OCI-LY1 (cell line): ENCODE results near the gene EVA1C.
A peak's percentile ranks its signal among the peaks of the same experiment; 100 is the strongest.

Source experiments
- H2AFZ ChIP-seq: fragments of 200-600 bp; sonication (generic), shearing (Covaris generic); 2 replicates; pipeline ENCODE4 v1.6.0; 2014; ENCODE audit warnings: antibody characterized with exemption, mild to moderate bottlenecking, low read length
- H3F3A ChIP-seq: fragments of 200-600 bp; sonication (generic), shearing (Covaris generic); 2 replicates; pipeline ENCODE4 v1.6.0; 2014; ENCODE audit warnings: mild to moderate bottlenecking, antibody characterized with exemption, low read length, moderate library complexity; ENCODE audit not compliant: insufficient read depth
- H3K27ac ChIP-seq: fragments of 200-600 bp; sonication (generic); 2 replicates; pipeline ENCODE4 v1.5.1; 2014; ENCODE audit warnings: low read length, mixed run types, mild to moderate bottlenecking, low read depth; ENCODE audit not compliant: poor library complexity, severe bottlenecking
- H3K27me3 ChIP-seq: fragments of 200-600 bp; sonication (generic); 2 replicates; pipeline ENCODE4 v1.6.0; 2014; ENCODE audit warnings: antibody characterized with exemption, mild to moderate bottlenecking, low read length, moderate library complexity; ENCODE audit not compliant: insufficient read depth
- H3K36me3 ChIP-seq: fragments of 200-600 bp; sonication (generic); 2 replicates; pipeline ENCODE4 v1.6.1; 2014; ENCODE audit warnings: mild to moderate bottlenecking, antibody characterized with exemption, low read length, moderate library complexity, mixed read lengths; ENCODE audit not compliant: insufficient read depth
- H3K4me1 ChIP-seq: fragments of 200-600 bp; sonication (generic); 2 replicates; pipeline ENCODE4 v1.5.1; 2014; ENCODE audit warnings: mild to moderate bottlenecking, low read length, moderate library complexity; ENCODE audit not compliant: insufficient read depth, severe bottlenecking
- H3K4me2 ChIP-seq: fragments of 200-600 bp; sonication (generic), shearing (Covaris generic); 2 replicates; pipeline ENCODE4 v1.6.1; 2014; ENCODE audit warnings: low read length
- H3K4me3 ChIP-seq: fragments of 200-600 bp; sonication (generic); 2 replicates; pipeline ENCODE4 v1.5.1; 2014; ENCODE audit warnings: low read length, low read depth, mild to moderate bottlenecking, mixed read lengths; ENCODE audit not compliant: poor library complexity, severe bottlenecking
- H3K79me2 ChIP-seq: fragments of 200-600 bp; shearing (Covaris generic); 2 replicates; pipeline ENCODE4 v1.6.1; 2016; ENCODE audit warnings: mixed run types, low read length, mixed read lengths; ENCODE audit not compliant: insufficient read depth
- H3K9ac ChIP-seq: fragments of 200-600 bp; sonication (generic), shearing (Covaris generic); 2 replicates; pipeline ENCODE4 v1.6.1; 2014; ENCODE audit warnings: mild to moderate bottlenecking, low read length, mixed read lengths
- H3K9me2 ChIP-seq: fragments of 200-600 bp; sonication (generic), shearing (Covaris generic); 2 replicates; pipeline ENCODE4 v1.6.1; 2014; ENCODE audit warnings: low read depth, mild to moderate bottlenecking, low read length, mixed read lengths
- H3K9me3 ChIP-seq: fragments of 200-600 bp; shearing (Covaris generic); 2 replicates; pipeline ENCODE4 v1.6.1; 2014; ENCODE audit warnings: low read length, mixed read lengths
- H4K20me1 ChIP-seq: fragments of 200-600 bp; sonication (generic), shearing (Covaris generic); 2 replicates; pipeline ENCODE4 v1.6.0; 2016; ENCODE audit warnings: mild to moderate bottlenecking, low read length; ENCODE audit not compliant: insufficient read depth
- EZH2 ChIP-seq: fragments of 200-600 bp; sonication (generic), shearing (Covaris generic); IDR thresholded peaks from 2 replicates; pipeline ENCODE4 v1.8.0; 2017; ENCODE audit warnings: borderline replicate concordance, mixed run types, mild to moderate bottlenecking, antibody characterized with exemption, low read length, moderate library complexity, mixed read lengths
- TF ChIP-seq, protein P1 (sequence below): fragments of 200-600 bp; sonication (generic), shearing (Covaris generic); IDR thresholded peaks from 2 replicates; pipeline ENCODE4 v1.5.1; 2017; ENCODE audit warnings: mild to moderate bottlenecking, antibody characterized with exemption, low read length, moderate library complexity, mixed read lengths

Gene EVA1C

DNA sequence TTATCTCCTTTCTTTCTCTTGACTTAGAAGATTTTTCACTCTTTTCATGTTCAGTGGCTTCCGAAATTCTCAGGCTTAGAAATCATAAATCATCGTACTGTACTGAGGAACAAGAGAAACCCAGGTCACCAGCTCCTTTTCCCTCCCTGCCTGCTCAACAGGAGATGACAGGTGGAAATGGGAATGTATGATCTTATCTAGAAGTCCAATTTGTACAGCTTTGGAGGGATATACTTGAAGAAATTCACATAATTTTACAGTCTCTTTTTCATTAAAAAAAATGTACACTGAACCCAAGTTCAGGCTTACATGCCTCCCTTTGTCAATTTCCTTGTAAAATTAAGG lies 11.7 kb downstream of the EVA1C start:
- H4K20me1 ChIP-seq, result no peaks in the 10 kb centered on the region
- no peak overlapping the region for H3K9ac ChIP-seq
- no peaks in the 10 kb centered on the region for H3F3A ChIP-seq
- H3K4me2 ChIP-seq, result no peak overlapping the region
- no peaks in the 10 kb centered on the region for H3K36me3 ChIP-seq
- H2AFZ ChIP-seq, result no peak overlapping the region
- no peaks in the 10 kb centered on the region for H3K27me3 ChIP-seq
- H3K79me2 ChIP-seq, result no peaks in the 10 kb centered on the region
- TF ChIP-seq, protein P1, sequence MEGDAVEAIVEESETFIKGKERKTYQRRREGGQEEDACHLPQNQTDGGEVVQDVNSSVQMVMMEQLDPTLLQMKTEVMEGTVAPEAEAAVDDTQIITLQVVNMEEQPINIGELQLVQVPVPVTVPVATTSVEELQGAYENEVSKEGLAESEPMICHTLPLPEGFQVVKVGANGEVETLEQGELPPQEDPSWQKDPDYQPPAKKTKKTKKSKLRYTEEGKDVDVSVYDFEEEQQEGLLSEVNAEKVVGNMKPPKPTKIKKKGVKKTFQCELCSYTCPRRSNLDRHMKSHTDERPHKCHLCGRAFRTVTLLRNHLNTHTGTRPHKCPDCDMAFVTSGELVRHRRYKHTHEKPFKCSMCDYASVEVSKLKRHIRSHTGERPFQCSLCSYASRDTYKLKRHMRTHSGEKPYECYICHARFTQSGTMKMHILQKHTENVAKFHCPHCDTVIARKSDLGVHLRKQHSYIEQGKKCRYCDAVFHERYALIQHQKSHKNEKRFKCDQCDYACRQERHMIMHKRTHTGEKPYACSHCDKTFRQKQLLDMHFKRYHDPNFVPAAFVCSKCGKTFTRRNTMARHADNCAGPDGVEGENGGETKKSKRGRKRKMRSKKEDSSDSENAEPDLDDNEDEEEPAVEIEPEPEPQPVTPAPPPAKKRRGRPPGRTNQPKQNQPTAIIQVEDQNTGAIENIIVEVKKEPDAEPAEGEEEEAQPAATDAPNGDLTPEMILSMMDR, result no peak
- TF ChIP-seq EZH2, result no peak
- no peak overlapping the region for H3K4me3 ChIP-seq
- no peak overlapping the region for H3K27ac ChIP-seq
- no peaks in the 10 kb centered on the region for H3K4me1 ChIP-seq
- H3K9me2 ChIP-seq, result no peaks in the 10 kb centered on the region
- peaks cover 3% of the 10 kb centered on the region; the same call in 1 of the 2 replicates for H3K9me3 ChIP-seq

DNA sequence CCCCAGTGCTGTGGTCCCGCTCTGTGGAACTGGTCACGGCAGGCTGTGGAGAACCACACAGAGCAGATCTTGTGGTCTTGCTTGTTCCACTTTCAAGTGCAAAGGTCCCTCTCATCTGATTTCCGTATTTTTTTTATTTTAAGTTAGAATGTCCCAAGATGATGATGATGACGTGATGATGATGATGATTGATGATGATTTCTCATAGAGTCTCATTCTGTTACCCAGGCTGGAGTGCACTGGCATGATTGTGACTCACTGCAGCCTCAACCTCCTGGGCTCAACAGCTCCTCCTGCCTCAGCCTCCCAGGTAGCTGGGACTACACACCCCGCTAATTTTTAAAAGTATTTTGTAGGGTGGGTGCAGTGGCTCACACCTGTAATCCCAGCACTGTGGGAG lies 12.2 kb downstream of the EVA1C start:
- Histone ChIP-seq H4K20me1 (no peaks in the 10 kb centered on the region), H3K79me2 (no peaks in the 10 kb centered on the region), H3K27ac (no peak overlapping the region), H3K9me3 (peaks cover 3% of the 10 kb centered on the region; the same call in 1 of the 2 replicates), H3K27me3 (no peaks in the 10 kb centered on the region), H3K36me3 (no peaks in the 10 kb centered on the region), H3K9ac (no peak overlapping the region), H3K9me2 (no peaks in the 10 kb centered on the region), H3K4me3 (no peak overlapping the region), H3K4me1 (no peaks in the 10 kb centered on the region), H3F3A (no peaks in the 10 kb centered on the region), H2AFZ (no peak overlapping the region), H3K4me2 (no peak overlapping the region)
- no peak for TF ChIP-seq EZH2
- TF ChIP-seq, protein P1, result no peak

DNA sequence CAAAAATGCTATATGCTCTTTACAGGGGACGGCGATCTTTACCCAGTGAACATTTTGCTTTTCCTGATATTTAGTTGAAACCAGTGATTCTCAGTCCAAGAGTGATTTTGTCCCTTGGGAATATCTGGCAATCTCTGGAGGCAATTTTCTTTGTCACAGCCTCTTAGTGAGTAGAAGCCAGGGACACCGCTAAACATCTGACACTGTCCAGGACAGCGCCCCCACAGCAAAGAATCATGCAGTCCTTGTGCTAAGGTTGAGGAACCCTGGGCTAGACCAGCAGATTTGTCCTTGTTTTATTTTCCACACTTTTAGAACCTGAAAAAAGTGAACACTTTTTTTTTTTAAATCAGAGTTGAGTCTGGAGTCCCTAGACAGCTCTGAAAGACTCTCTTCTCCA lies 13.1 kb downstream of the EVA1C start:
- TF ChIP-seq, protein P1, result peak; percentile 9; the same call in 1 of the 2 replicates
- TF ChIP-seq EZH2, result no peak

More for the DNA sequence above, 13.1 kb downstream of the EVA1C start:
- Histone ChIP-seq H4K20me1 (no peaks in the 10 kb centered on the region), H3K4me3 (no peak overlapping the region), H3K4me1 (no peaks in the 10 kb centered on the region), H3K4me2 (no peak overlapping the region), H3K9me2 (no peaks in the 10 kb centered on the region), H3K9me3 (peaks cover 3% of the 10 kb centered on the region; the same call in 1 of the 2 replicates), H2AFZ (no peak overlapping the region), H3K36me3 (no peaks in the 10 kb centered on the region), H3K79me2 (no peaks in the 10 kb centered on the region), H3K27ac (no peak overlapping the region), H3K9ac (no peak overlapping the region), H3F3A (no peaks in the 10 kb centered on the region), H3K27me3 (no peaks in the 10 kb centered on the region)
